Right atrium auricular region (tissue), 2 donors: Measurements from ENCODE around the gene UBL7. TPM values are rescaled to one million over a fixed set of nuclear protein-coding genes. Genes with fewer than 3 reads are reported as not detected.

Experiments used
- DNase-seq: peaks from one replicate; pipeline ENCODE4 v3.0.0-alpha.2; 2019; ENCODE audit warnings: low spot score
- H3K27ac ChIP-seq, 2 donors: fragments of 200-600 bp; sonication (generic); 1 replicate in 1 of 2; 2 replicates in 1 of 2; pipeline ENCODE4 v1.5.1; 2016 to 2019
- H3K27me3 ChIP-seq, 2 donors: fragments of 200-600 bp; sonication (generic); one replicate each; pipeline versions ENCODE4 v1.5.1 to v1.6.0; 2017 to 2019
- H3K36me3 ChIP-seq: fragments of 200-600 bp; sonication (generic); one replicate; pipeline ENCODE4 v1.5.1; 2016
- H3K4me1 ChIP-seq, 2 donors: fragments of 200-600 bp; sonication (generic); one replicate each; pipeline versions ENCODE4 v1.5.1 to v1.6.0; 2017 to 2019
- H3K4me3 ChIP-seq, 2 donors: fragments of 200-600 bp; sonication (generic); 1 replicate in 1 of 2; 2 replicates in 1 of 2; pipeline ENCODE4 v1.5.1; 2017 to 2019; ENCODE audit warnings: mild to moderate bottlenecking in 1 of 2, moderate library complexity in 1 of 2
- H3K9me3 ChIP-seq, 2 donors: fragments of 200-600 bp; sonication (generic); one replicate each; pipeline ENCODE4 v1.5.1; 2019
- CTCF ChIP-seq, 2 donors: fragments of 200-600 bp; sonication (generic); IDR thresholded peaks; one replicate each; pipeline ENCODE4 v1.5.1; 2019; ENCODE audit warnings: antibody characterized with exemption in 2 of 2
- total RNA-seq, 2 donors: library from RNA; depleted of rRNA; stranded (reverse); fragments of >200 nt; gene quantifications; one replicate each; pipeline ENCODE4 v1.1.0, GENCODE V29; 2016

The UBL7 gene
- total RNA-seq, 2 donors from 2014 or later, result 65.4 to 68.2 TPM

DNA sequence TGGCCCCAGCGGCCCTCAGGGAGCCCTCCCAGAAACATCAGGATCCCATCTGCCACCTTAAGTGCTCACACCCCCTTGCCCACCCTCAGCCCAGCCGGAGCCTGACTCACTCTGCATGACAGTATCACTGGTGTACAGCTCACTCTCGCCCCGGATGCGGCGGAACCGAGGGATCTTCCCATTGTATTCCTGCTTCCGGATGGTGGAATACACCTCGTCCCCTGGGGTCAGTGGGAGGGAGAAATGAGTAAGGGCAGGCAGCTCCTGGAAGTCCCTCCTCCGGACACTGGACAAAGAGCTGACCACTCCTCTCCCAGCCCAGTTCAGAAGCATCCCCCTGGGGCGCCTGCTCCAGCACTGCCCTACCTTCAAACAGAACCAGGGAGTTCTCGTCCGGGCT lies 43.7 kb downstream of the UBL7 start:
- DNase-seq, result no peak
- TF ChIP-seq CTCF (IDR thresholded peaks at IDR 0.05), result no peak

GRCh38 chr15:74415966-74416916 lies 44.7 kb downstream of the UBL7 start:
- H3K27me3 ChIP-seq, result no peaks in the 10 kb centered on the region
- H3K9me3 ChIP-seq, result no peaks in the 10 kb centered on the region
- no peak for DNase-seq
- no peak overlapping the region for H3K4me3 ChIP-seq
- H3K4me1 ChIP-seq, result peaks cover 0 to 33% of the 10 kb centered on the region in 2 donors
- peaks cover 6% of the 10 kb centered on the region for H3K36me3 ChIP-seq
- TF ChIP-seq CTCF (IDR thresholded peaks at IDR 0.05), result no peak
- no peak overlapping the region for H3K27ac ChIP-seq

More for the DNA sequence above, 43.7 kb downstream of the UBL7 start:
- Histone ChIP-seq H3K36me3 (peaks cover 6% of the 10 kb centered on the region), H3K27me3 (no peaks in the 10 kb centered on the region), H3K27ac (no peak overlapping the region), H3K4me3 (no peak overlapping the region), H3K4me1 (peaks cover 0 to 43% of the 10 kb centered on the region in 2 donors), H3K9me3 (no peaks in the 10 kb centered on the region)

DNA sequence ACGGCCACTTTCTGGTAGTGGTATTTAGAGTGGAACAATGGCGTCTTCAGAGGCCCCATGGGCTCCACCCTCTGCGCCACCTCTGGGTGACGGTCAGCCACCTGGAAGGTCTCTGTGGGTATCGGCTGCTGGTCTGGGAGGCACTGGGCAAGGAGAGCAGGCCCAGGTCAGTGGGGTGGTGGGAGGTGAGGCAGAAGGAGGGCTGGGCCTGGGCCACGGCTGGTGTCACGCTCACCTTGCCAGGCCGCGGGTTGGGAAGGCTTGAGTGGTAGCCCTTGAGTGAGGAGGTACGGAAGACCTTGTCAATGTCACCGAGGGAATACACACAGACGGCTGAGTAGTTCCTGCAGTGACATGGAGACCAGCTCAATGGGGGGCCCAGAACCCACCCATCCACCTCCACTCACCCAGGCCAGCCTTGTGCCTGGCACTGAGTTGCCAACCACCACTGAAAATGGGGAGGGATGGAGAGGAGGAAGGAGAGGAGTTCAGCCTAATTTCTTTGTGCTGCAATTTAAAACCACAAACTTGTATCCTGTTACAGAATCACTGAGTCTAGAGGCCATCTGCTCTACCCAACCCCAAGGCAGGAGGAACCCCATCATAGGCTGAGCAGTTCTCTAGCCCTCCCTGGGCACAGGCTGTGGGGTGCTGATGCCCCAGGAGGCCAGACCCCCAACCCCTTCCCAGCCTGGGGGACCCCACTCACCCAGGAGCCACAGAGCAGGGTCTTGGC lies 46.2 kb downstream of the UBL7 start:
- H3K36me3 ChIP-seq, result peaks cover 6% of the 10 kb centered on the region
- H3K27me3 ChIP-seq, result no peaks in the 10 kb centered on the region
- H3K9me3 ChIP-seq, result no peaks in the 10 kb centered on the region
- H3K27ac ChIP-seq, result no peak overlapping the region
- DNase-seq, result no peak
- H3K4me3 ChIP-seq, result no peak overlapping the region
- H3K4me1 ChIP-seq, result peaks cover 0 to 18% of the 10 kb centered on the region in 2 donors
- no peak for TF ChIP-seq CTCF (IDR thresholded peaks at IDR 0.05)

DNA sequence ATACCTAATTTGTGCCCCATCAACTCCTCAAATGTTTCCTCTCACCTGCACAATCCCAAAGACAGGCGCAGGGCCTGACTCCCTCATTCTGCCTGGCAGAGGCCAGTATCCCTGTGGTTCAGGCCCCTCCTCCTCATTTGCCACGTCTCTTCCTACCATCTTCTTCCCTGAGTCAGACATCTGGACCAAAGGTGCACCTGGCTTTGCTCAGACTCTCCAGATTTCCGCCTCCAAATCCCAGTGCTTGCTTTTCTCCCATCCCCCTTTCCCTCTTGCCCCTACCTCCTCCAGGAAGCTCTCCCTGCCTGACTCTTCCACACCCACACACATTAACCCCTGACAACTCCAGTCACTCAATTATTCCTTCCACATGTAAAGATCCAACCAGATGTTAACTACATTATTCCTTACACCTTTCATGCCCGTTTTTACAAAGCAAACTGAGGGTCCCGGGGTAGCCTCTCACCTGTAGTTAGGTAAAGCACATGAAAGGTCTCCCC lies 46.8 kb downstream of the UBL7 start:
- Histone ChIP-seq H3K4me3 (no peak overlapping the region), H3K9me3 (no peaks in the 10 kb centered on the region), H3K27ac (no peak overlapping the region), H3K36me3 (peaks cover 6% of the 10 kb centered on the region), H3K4me1 (peaks cover 0 to 17% of the 10 kb centered on the region in 2 donors), H3K27me3 (no peaks in the 10 kb centered on the region)
- no peak for TF ChIP-seq CTCF (IDR thresholded peaks at IDR 0.05)
- no peak for DNase-seq

DNA sequence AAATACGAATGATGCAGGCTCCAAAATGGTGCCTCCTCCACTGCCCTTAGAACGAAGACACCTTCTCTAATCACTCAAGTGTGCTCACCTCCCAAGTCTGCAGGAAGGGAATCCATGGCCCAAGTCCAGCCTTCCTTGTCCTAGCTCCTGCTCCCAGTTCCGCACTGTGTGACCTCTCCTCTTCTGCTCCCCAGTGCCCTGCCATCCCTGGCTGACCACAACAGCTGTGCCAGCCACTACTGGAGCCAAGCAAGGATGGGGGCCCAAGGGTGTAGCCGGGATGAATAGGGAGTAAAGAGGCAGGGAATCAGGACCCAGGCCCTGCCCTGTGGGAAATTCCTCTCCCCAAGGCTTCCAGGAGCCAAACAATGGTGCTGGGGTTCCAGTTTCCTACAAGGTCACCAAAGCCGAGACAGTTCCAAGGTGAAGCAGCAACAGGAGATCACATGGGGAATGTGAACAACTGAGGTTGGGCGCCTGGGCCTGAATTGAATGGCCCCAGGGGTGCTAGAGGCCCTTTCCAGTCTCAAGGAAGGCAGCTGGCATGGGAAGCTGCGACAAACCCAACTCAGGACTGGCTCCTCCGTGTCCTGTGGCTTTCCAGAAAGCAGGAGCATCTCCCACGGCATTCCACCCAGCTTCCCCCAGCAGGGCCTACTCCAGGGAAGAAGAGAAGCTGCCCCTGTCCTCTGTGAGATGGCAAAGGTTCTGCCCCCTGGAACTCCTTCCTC lies 47.4 kb downstream of the UBL7 start:
- no peak overlapping the region for H3K27ac ChIP-seq
- H3K27me3 ChIP-seq, result no peaks in the 10 kb centered on the region
- no peak for DNase-seq
- H3K4me1 ChIP-seq, result peaks cover 0 to 15% of the 10 kb centered on the region in 2 donors
- H3K36me3 ChIP-seq, result peaks cover 6% of the 10 kb centered on the region
- no peak for TF ChIP-seq CTCF (IDR thresholded peaks at IDR 0.05)
- H3K9me3 ChIP-seq, result no peaks in the 10 kb centered on the region
- H3K4me3 ChIP-seq, result no peak overlapping the region
